ENCODE measurements around the gene ZHX3.

The ZHX3 gene

GRCh38 chr20:41185013-41185757 lies 132.3 kb downstream of the ZHX3 start:
- DNase-seq (ENCODE audit: low spot score): no peak

GRCh38 chr20:41183831-41184230 lies 133.7 kb downstream of the ZHX3 start:
- DNase-seq (ENCODE audit: low spot score): no peak

GRCh38 chr20:41183391-41183790 lies 134.1 kb downstream of the ZHX3 start:
- DNase-seq (ENCODE audit: low spot score): no peak

GRCh38 chr20:41182296-41183212 lies 135.0 kb downstream of the ZHX3 start:
- no peak for DNase-seq (ENCODE audit: low spot score)

GRCh38 chr20:41181567-41181966 lies 136.0 kb downstream of the ZHX3 start:
- DNase-seq (ENCODE audit: low spot score): no peak

- no peak for DNase-seq (ENCODE audit: low spot score)
Observed at GRCh38 chr20:41180599-41181333, 136.8 kb downstream of the ZHX3 start.

- no peak for DNase-seq (ENCODE audit: low spot score)
Observed at GRCh38 chr20:41179961-41180360, 137.6 kb downstream of the ZHX3 start.

GRCh38 chr20:41178904-41179432 lies 138.6 kb downstream of the ZHX3 start:
- no peak for DNase-seq (ENCODE audit: low spot score)

- DNase-seq (ENCODE audit: low spot score): no peak
Observed at GRCh38 chr20:41178495-41178894, 139.0 kb downstream of the ZHX3 start.

GRCh38 chr20:41177636-41178035 lies 139.9 kb downstream of the ZHX3 start:
- no peak for DNase-seq (ENCODE audit: low spot score)

- DNase-seq (ENCODE audit: low spot score): no peak
Observed at GRCh38 chr20:41176711-41177552, 140.6 kb downstream of the ZHX3 start.

GRCh38 chr20:41175727-41176330 lies 141.7 kb downstream of the ZHX3 start:
- DNase-seq (ENCODE audit: low spot score): no peak

GRCh38 chr20:41175201-41175651 lies 142.3 kb downstream of the ZHX3 start:
- no peak for DNase-seq (ENCODE audit: low spot score)

- DNase-seq (ENCODE audit: low spot score): no peak
Observed at GRCh38 chr20:41174782-41175181, 142.7 kb downstream of the ZHX3 start.

- DNase-seq (ENCODE audit: low spot score): no peak
Observed at GRCh38 chr20:41174373-41174772, 143.2 kb downstream of the ZHX3 start.

GRCh38 chr20:41173791-41174341 lies 143.7 kb downstream of the ZHX3 start:
- no peak for DNase-seq (ENCODE audit: low spot score)

- DNase-seq (ENCODE audit: low spot score): peak; percentile 64
Observed at GRCh38 chr20:41173161-41173721, 144.3 kb downstream of the ZHX3 start.

- no peak for DNase-seq (ENCODE audit: low spot score)
Observed at GRCh38 chr20:41172296-41173140, 145.0 kb downstream of the ZHX3 start.

- DNase-seq (ENCODE audit: low spot score): no peak
Observed at GRCh38 chr20:41171736-41172295, 145.7 kb downstream of the ZHX3 start.

Data from CD4-positive, alpha-beta T cell treated with Interleukin-2 at 100 ng/mL for 4 hours (primary cell).